ENCODE data around the gene EXOC1. TPM values are rescaled to one million over a fixed set of nuclear protein-coding genes. Genes with fewer than 3 reads are reported as not detected.

Gene EXOC1
- total RNA-seq, 1 donor, result 46.2 TPM

DNA sequence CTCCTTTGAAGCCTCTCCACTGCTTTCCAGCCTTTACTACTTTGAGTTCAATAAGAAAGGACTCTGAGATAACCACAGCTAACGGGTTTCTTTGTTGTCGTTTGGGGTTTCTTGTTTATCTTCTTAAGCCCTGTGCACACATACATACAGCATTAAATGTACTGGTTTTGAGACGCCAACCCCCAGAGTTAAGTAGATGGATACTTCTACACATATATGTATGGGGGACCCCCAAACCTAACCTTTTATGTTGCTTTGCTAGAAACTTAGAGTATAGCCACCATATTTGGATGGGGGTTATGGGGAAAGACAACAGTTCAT lies 96.0 kb downstream of the EXOC1 start:
- TF ChIP-seq, protein P1, sequence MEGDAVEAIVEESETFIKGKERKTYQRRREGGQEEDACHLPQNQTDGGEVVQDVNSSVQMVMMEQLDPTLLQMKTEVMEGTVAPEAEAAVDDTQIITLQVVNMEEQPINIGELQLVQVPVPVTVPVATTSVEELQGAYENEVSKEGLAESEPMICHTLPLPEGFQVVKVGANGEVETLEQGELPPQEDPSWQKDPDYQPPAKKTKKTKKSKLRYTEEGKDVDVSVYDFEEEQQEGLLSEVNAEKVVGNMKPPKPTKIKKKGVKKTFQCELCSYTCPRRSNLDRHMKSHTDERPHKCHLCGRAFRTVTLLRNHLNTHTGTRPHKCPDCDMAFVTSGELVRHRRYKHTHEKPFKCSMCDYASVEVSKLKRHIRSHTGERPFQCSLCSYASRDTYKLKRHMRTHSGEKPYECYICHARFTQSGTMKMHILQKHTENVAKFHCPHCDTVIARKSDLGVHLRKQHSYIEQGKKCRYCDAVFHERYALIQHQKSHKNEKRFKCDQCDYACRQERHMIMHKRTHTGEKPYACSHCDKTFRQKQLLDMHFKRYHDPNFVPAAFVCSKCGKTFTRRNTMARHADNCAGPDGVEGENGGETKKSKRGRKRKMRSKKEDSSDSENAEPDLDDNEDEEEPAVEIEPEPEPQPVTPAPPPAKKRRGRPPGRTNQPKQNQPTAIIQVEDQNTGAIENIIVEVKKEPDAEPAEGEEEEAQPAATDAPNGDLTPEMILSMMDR (IDR thresholded peaks at IDR 0.05; ENCODE audit: insufficient read depth, low read depth, low read length), result no peak
- DNase-seq (ENCODE audit: low read depth), result no peak
- H3K4me3 ChIP-seq (ENCODE audit: low read depth, low read length), result peak overlapping the region; percentile 72

- DNase-seq (ENCODE audit: low read depth), result no peak
- TF ChIP-seq, protein P1 (IDR thresholded peaks at IDR 0.05; ENCODE audit: insufficient read depth, low read depth, low read length), result no peak
Observed at GRCh38 chr4:55951191-55951922, 97.9 kb downstream of the EXOC1 start.

More at GRCh38 chr4:55951191-55951922, 97.9 kb downstream of the EXOC1 start:
- H3K4me3 ChIP-seq (ENCODE audit: low read depth, low read length), result no peak overlapping the region

Small RNA genes lying within 50 kb of the gene (small RNA-seq; reads per million reads assigned to genes)
- gene RNU6-652P, result not detected

Other genes starting within 250 kb of the EXOC1 start
- not detected in 2 replicates for gene NMU, start 217.3 kb upstream of the EXOC1 start, total RNA-seq
- gene EXOC1L, start 33.9 kb upstream of the EXOC1 start, total RNA-seq, result not detected in 2 replicates
- gene CEP135, start 95.3 kb downstream of the EXOC1 start, total RNA-seq, result 11.0 and 12.1 TPM in 2 replicates

Data from fibroblast of villous mesenchyme (primary cell).